HEK293 (cell line): Measurements from ENCODE around the gene AFDN.

ENCODE experiments used
- CTCF ChIA-PET: fragments of 350-600 bp; formaldehyde crosslinking; extraction: SDS; loops from one replicate; lab custom pipeline; 2021; ENCODE audit warnings: antibody characterized with exemption; lab: Yijun Ruan, JAX
- POLR2A ChIA-PET: fragments of 300-600 bp; formaldehyde crosslinking; extraction: SDS; loops from one replicate; lab custom pipeline; 2020; ENCODE audit warnings: antibody characterized with exemption, inconsistent platforms; lab: Yijun Ruan, JAX
- H3K27ac ChIP-seq: fragments of 200-500 bp; sonication (Bioruptor generic); 2 replicates; pipeline ENCODE4 v1.5.1; 2014; ENCODE audit warnings: low read depth, low read length, control low read depth, inconsistent platforms; ENCODE audit errors: extremely low read depth
- H3K36me3 ChIP-seq, 2 experiments: fragments of 200-500 bp in 1 of 2; sonication (Bioruptor generic) in 1 of 2; 1 replicate in 1 of 2; 2 replicates in 1 of 2; pipeline ENCODE4 v1.5.1; 2014 to 2017; ENCODE audit warnings: inconsistent platforms in 2 of 2, low read length in 2 of 2; ENCODE audit not compliant: control insufficient read depth in 2 of 2, insufficient read depth in 1 of 2
- H3K4me1 ChIP-seq: fragments of 200-500 bp; sonication (Bioruptor generic); 2 replicates; pipeline ENCODE4 v1.5.1; 2014; ENCODE audit warnings: mild to moderate bottlenecking, low read length, inconsistent platforms; ENCODE audit not compliant: control insufficient read depth, insufficient read depth
- H3K4me3 ChIP-seq: 2 replicates; pipeline ENCODE4 v1.5.1; 2011; ENCODE audit warnings: low read depth, mild to moderate bottlenecking, control low read depth, low read length, moderate library complexity
- H3K9me3 ChIP-seq: fragments of 200-500 bp; sonication (Bioruptor generic); 2 replicates; pipeline ENCODE4 v1.5.1; 2014; ENCODE audit warnings: low read depth, low read length, inconsistent platforms; ENCODE audit not compliant: control insufficient read depth, insufficient read depth
- GFI1B ChIP-seq: fragments of 450-650 bp; formaldehyde crosslinking; IDR thresholded peaks from 2 replicates; pipeline ENCODE4 v1.5.1; 2016; ENCODE audit warnings: missing biosample characterization, missing genetic modification characterization
- GLIS1 ChIP-seq: fragments of 450-650 bp; formaldehyde crosslinking; IDR thresholded peaks from 2 replicates; pipeline ENCODE4 v1.5.1; 2016; ENCODE audit warnings: missing biosample characterization, missing genetic modification characterization
- INSM2 ChIP-seq: fragments of 450-650 bp; formaldehyde crosslinking; IDR thresholded peaks from 2 replicates; pipeline ENCODE4 v1.5.1; 2016; ENCODE audit warnings: missing biosample characterization, missing genetic modification characterization
- KLF17 ChIP-seq: fragments of 450-650 bp; formaldehyde crosslinking; IDR thresholded peaks from 2 replicates; pipeline ENCODE4 v1.5.1; 2016; ENCODE audit warnings: missing biosample characterization, missing genetic modification characterization
- PBX3 ChIP-seq: sonication (generic); formaldehyde crosslinking; IDR thresholded peaks from 2 replicates; pipeline ENCODE4 v1.8.1; 2022; ENCODE audit warnings: mild to moderate bottlenecking, moderate library complexity, missing genetic modification reagents
- PRDM6 ChIP-seq: fragments of 450-650 bp; formaldehyde crosslinking; IDR thresholded peaks from 2 replicates; pipeline ENCODE4 v1.5.1; 2017; ENCODE audit warnings: missing biosample characterization, missing genetic modification characterization
- SP2 ChIP-seq: fragments of 450-650 bp; formaldehyde crosslinking; IDR thresholded peaks from 2 replicates; pipeline ENCODE4 v1.5.1; 2016; ENCODE audit warnings: missing biosample characterization, missing genetic modification characterization
- ZBTB26 ChIP-seq: fragments of 450-650 bp; formaldehyde crosslinking; optimal IDR thresholded peaks from 2 replicates; pipeline ENCODE3; 2016; ENCODE audit warnings: missing biosample characterization, mild to moderate bottlenecking, missing genetic modification characterization
- ZNF202 ChIP-seq: fragments of 450-650 bp; formaldehyde crosslinking; IDR thresholded peaks from 2 replicates; pipeline ENCODE4 v1.5.1; 2016; ENCODE audit warnings: missing biosample characterization, missing genetic modification characterization, borderline replicate concordance
- ZNF37A ChIP-seq: fragments of 450-650 bp; IDR thresholded peaks from 2 replicates; pipeline ENCODE4 v1.5.1; 2018; ENCODE audit warnings: missing biosample characterization, missing genetic modification characterization
- ZNF48 ChIP-seq: fragments of 450-650 bp; formaldehyde crosslinking; IDR thresholded peaks from 2 replicates; pipeline ENCODE4 v1.5.1; 2016; ENCODE audit warnings: missing biosample characterization, missing genetic modification characterization
- ZNF518A ChIP-seq: fragments of 450-650 bp; formaldehyde crosslinking; conservative IDR thresholded peaks from 2 replicates; pipeline ENCODE4 v1.5.1; 2016; ENCODE audit warnings: low read depth, missing biosample characterization, missing genetic modification characterization
- ZNF548 ChIP-seq: fragments of 450-650 bp; formaldehyde crosslinking; IDR thresholded peaks from 2 replicates; pipeline ENCODE4 v1.5.1; 2016; ENCODE audit warnings: missing biosample characterization, missing genetic modification characterization
- ZNF610 ChIP-seq: fragments of 450-650 bp; formaldehyde crosslinking; IDR thresholded peaks from 2 replicates; pipeline ENCODE4 v1.5.1; 2016; ENCODE audit warnings: missing biosample characterization, missing genetic modification characterization, borderline replicate concordance
- ZNF658 ChIP-seq: fragments of 450-650 bp; formaldehyde crosslinking; IDR thresholded peaks from 2 replicates; pipeline ENCODE4; 2016; ENCODE audit warnings: missing biosample characterization, missing genetic modification characterization
- ZNF660 ChIP-seq: fragments of 450-650 bp; IDR thresholded peaks from 2 replicates; pipeline ENCODE4 v1.5.1; 2018; ENCODE audit warnings: missing biosample characterization, mild to moderate bottlenecking, missing genetic modification characterization
- ZNF692 ChIP-seq: fragments of 450-650 bp; formaldehyde crosslinking; IDR thresholded peaks from 2 replicates; pipeline ENCODE4 v1.5.1; 2016; ENCODE audit warnings: missing biosample characterization, missing genetic modification characterization
- ZNF76 ChIP-seq: fragments of 450-650 bp; formaldehyde crosslinking; IDR thresholded peaks from 2 replicates; pipeline ENCODE4; 2016; ENCODE audit warnings: low read depth, missing biosample characterization, missing genetic modification characterization, borderline replicate concordance
- ZNF768 ChIP-seq: fragments of 450-650 bp; formaldehyde crosslinking; IDR thresholded peaks from 2 replicates; pipeline ENCODE4 v1.5.1; 2018; ENCODE audit warnings: missing biosample characterization, mild to moderate bottlenecking, missing genetic modification characterization
- ZNF792 ChIP-seq: fragments of 450-650 bp; formaldehyde crosslinking; IDR thresholded peaks from 2 replicates; pipeline ENCODE4 v1.5.1; 2016; ENCODE audit warnings: missing biosample characterization, missing genetic modification characterization
- ZXDB ChIP-seq: fragments of 450-650 bp; formaldehyde crosslinking; IDR thresholded peaks from 2 replicates; pipeline ENCODE4 v1.5.1; 2016; ENCODE audit warnings: missing biosample characterization, missing genetic modification characterization

Gene AFDN

GRCh38 chr6:168002804-168003203 lies 176.1 kb downstream of the AFDN start:
- TF ChIP-seq ZNF610: peak; percentile 89; the same call in 1 of the 2 replicates
- TF ChIP-seq GFI1B (tag by site-specific recombination): no peak
- TF ChIP-seq, all 188 proteins: peak for 1
- no peak overlapping the region for H3K27ac ChIP-seq
- no peak overlapping the region for H3K4me3 ChIP-seq
- no peaks in the 10 kb centered on the region; the same call in 1 of the 2 replicates for H3K4me1 ChIP-seq
- POLR2A ChIA-PET: no interaction called here
- CTCF ChIA-PET: interaction anchor here (0.9 to 1.4 kb wide), 2 partner anchors 33 to 35 kb away, joined by 3 read pairs; no protein-coding TSS in a partner anchor
- H3K9me3 ChIP-seq: no peaks in the 10 kb centered on the region
- H3K36me3 ChIP-seq: no peaks in the 10 kb centered on the region

- no peaks in the 10 kb centered on the region for H3K36me3 ChIP-seq
- TF ChIP-seq SP2 (tag by site-specific recombination): no peak
- TF ChIP-seq ZNF660 (tag by site-specific recombination): no peak
- TF ChIP-seq ZNF518A (tag by site-specific recombination): no peak
- no peak for TF ChIP-seq ZNF48 (tag by site-specific recombination)
- no peak for TF ChIP-seq ZBTB26 (tag by site-specific recombination)
- TF ChIP-seq ZNF37A (tag by site-specific recombination): no peak
- TF ChIP-seq GLIS1 (tag by site-specific recombination): no peak
- no peak for TF ChIP-seq ZNF76 (tag by site-specific recombination)
- TF ChIP-seq KLF17 (tag by site-specific recombination): no peak
- no peak for TF ChIP-seq ZNF202 (tag by site-specific recombination)
- TF ChIP-seq ZNF658 (tag by site-specific recombination): no peak
- no peak for TF ChIP-seq ZNF692
- no peak for TF ChIP-seq ZNF548 (tag by site-specific recombination)
- TF ChIP-seq PRDM6 (tag by site-specific recombination): no peak
- TF ChIP-seq ZXDB (tag by site-specific recombination): no peak
- no peak for TF ChIP-seq ZNF768
- no peak for TF ChIP-seq PBX3
- no peak for TF ChIP-seq ZNF792 (tag by site-specific recombination)
- no peak for TF ChIP-seq INSM2 (tag by site-specific recombination)
- H3K9me3 ChIP-seq: no peaks in the 10 kb centered on the region
- ChIA-PET CTCF (no interaction called here), POLR2A (no interaction called here)
- H3K4me3 ChIP-seq: no peak overlapping the region
- no peak overlapping the region for H3K27ac ChIP-seq
- peaks cover 3% of the 10 kb centered on the region; the same call in 1 of the 2 replicates for H3K4me1 ChIP-seq
Measured at GRCh38 chr6:168004023-168004422, 177.3 kb downstream of the AFDN start.
